SK-N-SH (cell line): ENCODE results near the gene KLHL25. TPM values are rescaled to one million over a fixed set of nuclear protein-coding genes. Genes with fewer than 3 reads are reported as not detected.

Experiments used
- CTCF ChIA-PET: fragments of 300-600, 350-600 bp; formaldehyde crosslinking; extraction: SDS; loops from one replicate; lab custom pipeline; 2021; lab: Yijun Ruan, JAX
- POLR2A ChIA-PET: fragments of 350-600 bp; sonication (Branson Sonifier 250); formaldehyde crosslinking; extraction: SDS; loops from one replicate; lab custom pipeline; 2020; ENCODE audit warnings: antibody characterized with exemption, inconsistent platforms; lab: Yijun Ruan, JAX
- DNase-seq: peaks from one replicate; pipeline ENCODE4 v3.0.0; 2012
- H2AFZ ChIP-seq: fragments of 200-600 bp; sonication (generic); 2 replicates; pipeline ENCODE4 v1.8.1; 2016; ENCODE audit warnings: antibody characterized with exemption, mild to moderate bottlenecking, low read depth
- H3F3A ChIP-seq: fragments of 200-600 bp; sonication (generic); replicated peaks from 2 replicates; pipeline ENCODE3; 2016; ENCODE audit warnings: antibody characterized with exemption, mild to moderate bottlenecking; ENCODE audit not compliant: insufficient read depth
- H3K27ac ChIP-seq, 2 experiments: fragments of 200-500 bp in 1 of 2; fragments of 200-600 bp in 1 of 2; sonication (Bioruptor generic) in 1 of 2; sonication (generic), shearing (Covaris generic) in 1 of 2; 2 replicates each; pipeline versions ENCODE4 v1.5.1 to v1.6.1; 2014 to 2016; ENCODE audit warnings: low read depth in 2 of 2, inconsistent platforms in 1 of 2, low read length in 1 of 2, mild to moderate bottlenecking in 1 of 2, mixed read lengths in 1 of 2
- H3K27me3 ChIP-seq: fragments of 200-600 bp; sonication (generic), shearing (Covaris generic); 2 replicates; pipeline ENCODE4 v1.6.1; 2016; ENCODE audit warnings: mixed run types; ENCODE audit not compliant: insufficient read depth
- H3K36me3 ChIP-seq, 2 experiments: fragments of 200-500 bp in 1 of 2; fragments of 200-600 bp in 1 of 2; sonication (Bioruptor generic) in 1 of 2; sonication (generic) in 1 of 2; replicated peaks in 1 of 2; 2 replicates each; pipeline versions ENCODE3 to v1.5.1; 2014 to 2016; ENCODE audit warnings: low read length in 1 of 2, mild to moderate bottlenecking in 1 of 2; ENCODE audit not compliant: insufficient read depth in 2 of 2, control insufficient read depth in 1 of 2
- H3K4me1 ChIP-seq, 2 experiments: fragments of 200-500 bp in 1 of 2; fragments of 200-600 bp in 1 of 2; sonication (Bioruptor generic) in 1 of 2; sonication (generic), shearing (Covaris generic) in 1 of 2; 2 replicates each; pipeline versions ENCODE4 v1.5.1 to v1.6.1; 2014 to 2016; ENCODE audit warnings: low read depth in 1 of 2, low read length in 1 of 2, mixed run types in 1 of 2; ENCODE audit not compliant: insufficient read depth in 2 of 2, control insufficient read depth in 1 of 2
- H3K4me2 ChIP-seq: fragments of 200-600 bp; sonication (generic), shearing (Covaris generic); 2 replicates; pipeline ENCODE4 v1.6.1; 2017; ENCODE audit warnings: mixed run types
- H3K4me3 ChIP-seq, 2 experiments: fragments of 200-500 bp in 1 of 2; fragments of 200-600 bp in 1 of 2; sonication (Bioruptor generic) in 1 of 2; sonication (generic), shearing (Covaris generic) in 1 of 2; 2 replicates each; pipeline versions ENCODE4 v1.5.1 to v1.8.1; 2014 to 2016; ENCODE audit warnings: low read depth in 2 of 2, inconsistent platforms in 1 of 2, low read length in 1 of 2, mild to moderate bottlenecking in 1 of 2, mixed read lengths in 1 of 2, moderate library complexity in 1 of 2
- H3K79me2 ChIP-seq: fragments of 200-600 bp; sonication (generic); 2 replicates; pipeline ENCODE4 v1.8.1; 2017; ENCODE audit warnings: mild to moderate bottlenecking; ENCODE audit not compliant: insufficient read depth
- H3K9ac ChIP-seq: fragments of 200-600 bp; sonication (generic); 2 replicates; pipeline ENCODE4 v1.6.1; 2017; ENCODE audit warnings: mixed run types
- H3K9me2 ChIP-seq: fragments of 200-600 bp; sonication (generic); 2 replicates; pipeline ENCODE4 v1.6.1; 2017; ENCODE audit warnings: mixed run types
- H3K9me3 ChIP-seq: fragments of 200-600 bp; sonication (generic); 2 replicates; pipeline ENCODE4 v1.6.1; 2017; ENCODE audit warnings: mixed run types, mild to moderate bottlenecking, moderate library complexity
- H4K20me1 ChIP-seq: fragments of 200-600 bp; sonication (generic); 2 replicates; pipeline ENCODE4 v1.6.1; 2017; ENCODE audit warnings: mild to moderate bottlenecking, mixed run types; ENCODE audit not compliant: insufficient read depth
- CHD2 ChIP-seq: fragments of 150-350 bp; IDR thresholded peaks from 2 replicates; pipeline ENCODE4 v1.6.1; 2018; ENCODE audit warnings: low read length; ENCODE audit not compliant: partially characterized antibody
- CTCF ChIP-seq: fragments of 200-600 bp; sonication (generic); IDR thresholded peaks from 2 replicates; pipeline ENCODE4 v1.6.1; 2017; ENCODE audit warnings: antibody characterized with exemption, mild to moderate bottlenecking, moderate library complexity
- ELF1 ChIP-seq: IDR thresholded peaks from 2 replicates; pipeline ENCODE4 v1.4.0; 2012
- FOSL2 ChIP-seq: IDR thresholded peaks from 2 replicates; pipeline ENCODE4 v1.4.0; 2012; ENCODE audit warnings: low read depth, mild to moderate bottlenecking, moderate library complexity, borderline replicate concordance
- FOXJ3 ChIP-seq: sonication (generic); formaldehyde crosslinking; IDR thresholded peaks from 2 replicates; pipeline ENCODE4 v1.5.1; 2020; ENCODE audit warnings: mild to moderate bottlenecking, missing genetic modification reagents
- FOXM1 ChIP-seq: IDR thresholded peaks from 2 replicates; pipeline ENCODE4 v1.4.0; 2012; ENCODE audit warnings: low read depth, mild to moderate bottlenecking
- MAX ChIP-seq: IDR thresholded peaks from 2 replicates; pipeline ENCODE4 v1.4.0; 2012; ENCODE audit warnings: low read depth
- MXI1 ChIP-seq: IDR thresholded peaks from 2 replicates; pipeline ENCODE4 v1.6.1; 2012; ENCODE audit warnings: mild to moderate bottlenecking, low read depth, low read length, improper control_type of control experiment
- PBX3 ChIP-seq: IDR thresholded peaks from 2 replicates; pipeline ENCODE4; 2012
- POLR2AphosphoS5 ChIP-seq: IDR thresholded peaks from 2 replicates; pipeline ENCODE4 v1.6.1; 2012; ENCODE audit warnings: low read depth, low read length
- RFX5 ChIP-seq: IDR thresholded peaks from 2 replicates; pipeline ENCODE4 v1.6.1; 2012; ENCODE audit warnings: mild to moderate bottlenecking, improper control_type of control experiment, low read length
- TCF12 ChIP-seq: IDR thresholded peaks from 2 replicates; pipeline ENCODE4 v1.4.0; 2012
- USF1 ChIP-seq: IDR thresholded peaks from 2 replicates; pipeline ENCODE4 v1.4.0; 2012; ENCODE audit warnings: low read depth, borderline replicate concordance
- YY1 ChIP-seq: IDR thresholded peaks from 2 replicates; pipeline ENCODE4 v1.4.0; 2012; ENCODE audit warnings: low read depth, mild to moderate bottlenecking
- ZBTB33 ChIP-seq: IDR thresholded peaks from 2 replicates; pipeline ENCODE4 v1.4.0; 2012; ENCODE audit warnings: low read depth, borderline replicate concordance
- WGBS: methylation state at CpG from one replicate; pipeline ENCODE4 v1.1.6; 2017; ENCODE audit warnings: low lambda C conversion rate; 5-methylcytosine and 5-hydroxymethylcytosine counted together
- polyA plus RNA-seq, 3 experiments: library from polyadenylated mRNA; depleted of rRNA; stranded (reverse); fragments of >200 nt; gene quantifications; 2 replicates each; pipeline ENCODE4 v1.2.3, GENCODE V29; 2012

The KLHL25 gene
- polyA plus RNA-seq, 1 of the 3 experiments (the other 2 are of a cell fraction): 4.5 TPM

GRCh38 chr15:85752491-85752961, 42.2 kb downstream of the KLHL25 start:
- Histone ChIP-seq H2AFZ (no peak overlapping the region), H3K4me2 (no peak overlapping the region), H3K27ac (no peak overlapping the region), H3K9me3 (no peaks in the 10 kb centered on the region), H3F3A (no peaks in the 10 kb centered on the region), H3K4me1 (peaks cover 0 to 28% of the 10 kb centered on the region in 2 experiments; a peak in 1 of 4 replicates), H3K79me2 (no peaks in the 10 kb centered on the region), H4K20me1 (no peaks in the 10 kb centered on the region), H3K36me3 (peaks cover 0 to 11% of the 10 kb centered on the region in 2 experiments), H3K9ac (no peak overlapping the region), H3K4me3 (no peak overlapping the region), H3K9me2 (no peaks in the 10 kb centered on the region), H3K27me3 (no peaks in the 10 kb centered on the region)
- POLR2A ChIA-PET: no interaction called here
- CTCF ChIA-PET: interaction anchor here (0.6 to 1.6 kb wide), 4 partner anchors 11 to 88 kb away, joined by 3 to 6 read pairs (median 4); no protein-coding TSS in a partner anchor
- no peak for TF ChIP-seq FOXM1
- no peak for TF ChIP-seq FOSL2
- no peak for TF ChIP-seq CTCF
- no peak for TF ChIP-seq FOXJ3 (CRISPR knock-in tag)
- no peak for TF ChIP-seq ZBTB33
- TF ChIP-seq POLR2AphosphoS5: no peak
- no peak for TF ChIP-seq CHD2
- no peak for TF ChIP-seq TCF12
- TF ChIP-seq ELF1: no peak
- TF ChIP-seq MXI1: no peak
- TF ChIP-seq PBX3: no peak
- no peak for TF ChIP-seq RFX5
- DNase-seq: no peak
- 93% methylated on average over 4 of the region's 8 CpGs for WGBS

GRCh38 chr15:85752124-85752475, 42.6 kb downstream of the KLHL25 start:
- H4K20me1 ChIP-seq: no peaks in the 10 kb centered on the region
- H3K4me1 ChIP-seq: peaks cover 0 to 28% of the 10 kb centered on the region in 2 experiments; a peak in 1 of 4 replicates
- no peaks in the 10 kb centered on the region for H3K27me3 ChIP-seq
- H3K4me3 ChIP-seq: no peak overlapping the region
- DNase-seq: no peak
- no peak for TF ChIP-seq USF1
- TF ChIP-seq YY1: no peak
- no peak for TF ChIP-seq MAX
- no peak for TF ChIP-seq MXI1
- no peak for TF ChIP-seq FOXM1
- TF ChIP-seq TCF12: no peak
- no peaks in the 10 kb centered on the region for H3K79me2 ChIP-seq
- 96% methylated on average over 5 of the region's 15 CpGs for WGBS
- peaks cover 0 to 15% of the 10 kb centered on the region in 2 experiments for H3K36me3 ChIP-seq
- H2AFZ ChIP-seq: no peak overlapping the region
- ChIA-PET CTCF (interaction anchor here (0.8 to 1.6 kb wide), 3 partner anchors 11 to 88 kb away, joined by 3 to 6 read pairs (median 4); no protein-coding TSS in a partner anchor), POLR2A (no interaction called here)
- no peaks in the 10 kb centered on the region for H3F3A ChIP-seq
- no peaks in the 10 kb centered on the region for H3K9me3 ChIP-seq
- H3K9me2 ChIP-seq: no peaks in the 10 kb centered on the region
- H3K9ac ChIP-seq: no peak overlapping the region
- H3K27ac ChIP-seq: no peak overlapping the region; a peak in 1 of 4 replicates
- no peak overlapping the region for H3K4me2 ChIP-seq
